DMS153 treated with DMSO at 0.1 percent for 48 hours (cell line): ENCODE measurements around the gene TROAP.
"Not testable (repeated sequence)": the region's sequence is repeated elsewhere in the genome, so short reads cannot be mapped to it uniquely, and the experiment has no call there.

Experiments
- DNase-seq: peaks from one replicate; lab custom pipeline; 2025; ENCODE audit not compliant: unreplicated experiment; lab: John Stamatoyannopoulos, UW

The TROAP gene

GRCh38 chr12:49366652-49367380 lies 43.8 kb downstream of the TROAP start:
- DNase-seq = peak; percentile 87

- DNase-seq = no peak
These were observed 44.6 kb downstream of the TROAP start, which contains the start of gene SPATS2 for GRCh38 chr12:49367381-49368239. Gene SPATS2, plus strand, starts transcription at chr12:49367462. Its CDS starts 93,551 bp downstream, at chr12:49461013.

- DNase-seq = no peak
These were observed 45.2 kb downstream of the TROAP start for GRCh38 chr12:49368240-49368600.

- no peak for DNase-seq
These were observed 46.5 kb downstream of the TROAP start for GRCh38 chr12:49369411-49370145.

GRCh38 chr12:49370539-49370938 lies 47.5 kb downstream of the TROAP start:
- DNase-seq = no peak

- DNase-seq = no peak
These were observed 52.4 kb downstream of the TROAP start for GRCh38 chr12:49375406-49375805.

GRCh38 chr12:49377386-49377785 lies 54.3 kb downstream of the TROAP start:
- no peak for DNase-seq

- DNase-seq = not testable (repeated sequence)
These were observed 57.1 kb downstream of the TROAP start for GRCh38 chr12:49380184-49380583.
